HTR-8/SVneo (cell line): ENCODE results near the gene GPR31.

Experiments used
- DNase-seq: peaks from one replicate; pipeline ENCODE4 v3.0.0; 2011; ENCODE audit warnings: low spot score, mixed read lengths; ENCODE audit not compliant: insufficient read length
- FAIRE-seq: peaks from 2 replicates; lab custom pipeline; 2011; peaks lifted over from hg19 to GRCh38; lab: Jason Lieb, UNC

GPR31 gene

DNA sequence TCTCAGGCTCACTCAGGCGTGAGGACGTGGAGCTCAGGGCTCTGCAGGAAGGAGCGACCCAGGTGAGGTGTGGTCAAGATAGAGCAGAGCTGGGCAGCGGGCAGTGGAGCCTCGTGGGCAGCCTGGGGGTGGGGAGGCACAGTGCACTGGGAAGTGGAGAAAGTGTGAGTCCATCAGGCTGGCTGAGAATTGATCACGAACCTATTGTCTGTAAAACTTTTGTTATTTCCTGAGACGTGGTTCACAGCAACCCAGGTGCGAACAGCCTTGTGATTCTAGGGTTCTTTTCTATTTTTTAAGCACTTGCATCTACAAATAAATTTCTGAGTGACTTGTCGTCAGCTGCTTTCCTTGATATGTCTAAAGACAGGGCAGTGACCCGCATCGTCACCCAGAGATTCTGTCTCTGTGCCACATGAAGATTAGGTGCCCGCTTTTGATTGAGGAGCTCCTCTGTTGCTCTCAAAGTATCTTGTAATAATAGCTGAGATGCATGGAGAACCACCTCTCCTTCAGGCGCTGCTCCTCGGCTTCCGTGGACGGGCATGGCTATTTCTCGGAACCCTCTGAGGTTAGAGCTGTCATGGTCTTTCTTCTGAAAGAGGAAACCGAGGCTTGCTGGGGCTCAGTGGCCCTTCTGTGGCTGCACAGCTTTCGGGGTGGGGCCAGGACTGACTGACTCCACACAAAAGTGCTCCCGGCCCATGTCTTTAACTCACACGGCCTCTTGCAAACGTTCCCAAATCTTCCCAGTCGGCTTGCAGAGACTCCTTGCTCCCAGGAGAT is 35.5 kb downstream of the GPR31 start:
- DNase-seq (no peak), FAIRE-seq (no peak)

DNA sequence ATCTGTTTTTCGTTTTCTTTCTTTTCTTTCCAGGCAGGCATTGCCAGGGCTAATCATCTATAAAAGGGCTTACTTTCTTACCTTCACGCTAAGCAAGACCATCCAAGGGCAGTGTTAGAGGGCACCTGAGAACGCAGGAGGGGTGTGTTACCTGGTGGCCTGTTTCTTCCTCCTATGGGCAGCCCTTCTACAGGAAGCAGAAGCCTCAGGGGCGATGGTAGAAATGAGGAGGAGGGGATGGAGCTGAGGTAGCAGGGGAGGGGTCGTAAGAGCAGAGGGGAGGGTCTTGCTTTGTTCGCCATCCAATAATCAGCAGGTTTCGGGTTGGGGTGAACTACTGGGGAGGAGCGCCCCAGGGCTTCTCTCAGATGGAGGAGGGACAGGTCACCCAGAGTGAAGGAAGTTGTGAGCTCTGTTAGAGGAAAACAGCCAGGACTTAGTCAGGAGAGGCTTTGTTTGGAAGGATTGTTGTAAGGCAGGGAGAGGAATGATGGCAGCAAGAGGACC is 36.4 kb downstream of the GPR31 start:
- DNase-seq (no peak), FAIRE-seq (no peak)

DNA sequence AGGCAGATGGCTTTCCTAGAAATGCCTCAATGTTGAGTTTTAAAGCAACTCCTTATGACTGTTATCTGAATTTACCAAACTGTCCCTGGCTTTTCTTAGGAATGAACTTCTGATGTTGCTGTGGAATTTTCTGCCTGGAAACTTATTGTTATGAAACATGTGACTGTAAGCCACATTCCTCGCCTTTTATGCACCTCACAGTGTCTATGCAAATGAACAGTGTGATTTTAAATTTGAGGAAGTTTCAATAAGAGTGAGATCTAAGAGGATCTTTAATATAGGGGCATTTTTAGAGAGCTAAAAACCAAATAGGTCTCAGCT is 37.2 kb downstream of the GPR31 start:
- DNase-seq (no peak), FAIRE-seq (no peak)

DNA sequence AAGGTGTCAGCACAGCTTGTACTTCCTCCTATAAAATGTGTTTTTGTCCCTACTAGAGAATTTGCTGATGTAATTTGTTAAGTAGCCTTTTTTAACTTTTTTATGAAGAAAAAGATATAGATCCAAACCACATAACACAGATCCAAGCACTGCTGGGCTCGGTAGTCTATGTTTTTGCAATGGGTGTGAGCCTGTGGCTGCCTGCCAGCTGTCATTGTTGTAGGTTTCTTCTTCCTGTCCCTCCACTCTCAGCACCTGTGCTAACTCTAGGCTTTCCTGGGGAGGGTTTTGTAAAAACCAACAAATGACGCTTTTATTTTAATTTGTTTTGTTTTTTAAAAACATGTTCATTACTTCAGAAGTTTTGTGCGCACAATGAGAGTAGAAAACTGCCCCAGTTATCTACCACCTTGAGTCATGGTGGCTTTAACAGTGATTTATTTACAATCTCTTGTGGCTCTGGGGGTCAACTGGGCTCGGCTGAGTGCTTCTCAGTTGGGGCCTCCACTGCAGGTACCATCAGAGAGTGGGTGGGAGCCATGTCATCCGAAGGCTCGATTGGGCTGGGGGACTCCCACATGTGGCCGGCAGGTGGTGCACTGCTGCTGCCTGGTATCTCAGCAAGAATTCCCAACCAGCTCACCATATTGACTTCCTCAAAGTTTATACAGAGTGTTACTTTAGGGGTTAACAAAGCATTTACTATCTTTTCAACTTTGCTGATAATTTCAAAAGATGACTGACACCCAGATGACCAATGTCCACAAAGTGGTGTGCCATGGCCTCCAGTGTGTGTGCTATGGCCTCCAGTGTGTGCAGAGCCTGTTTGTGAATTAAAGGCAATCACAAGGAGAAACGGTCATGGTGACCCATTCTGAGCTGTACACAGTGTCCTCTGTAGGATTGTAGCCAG is 37.9 kb downstream of the GPR31 start:
- DNase-seq (no peak), FAIRE-seq (no peak)

DNA sequence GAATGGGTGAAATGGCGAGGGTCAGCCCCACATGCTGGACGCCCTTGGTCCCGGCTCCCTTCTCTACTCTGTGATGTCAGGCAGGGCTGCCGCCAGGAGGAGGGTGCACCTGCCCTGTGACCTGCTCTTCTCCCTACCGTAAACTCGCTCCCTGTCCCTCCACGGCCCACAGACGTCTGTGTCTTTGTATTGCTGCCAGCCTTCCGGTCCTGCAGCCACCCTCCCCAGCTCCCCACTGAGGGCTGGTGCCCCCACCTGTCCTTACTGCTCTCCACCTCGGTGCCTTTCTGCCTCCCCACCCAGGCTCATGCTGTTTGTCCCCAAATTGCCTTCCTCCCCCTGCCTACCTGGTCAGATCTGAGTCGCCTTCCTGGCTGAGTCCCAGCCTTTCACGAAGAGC is 38.9 kb downstream of the GPR31 start:
- FAIRE-seq (no peak), DNase-seq (no peak)

DNA sequence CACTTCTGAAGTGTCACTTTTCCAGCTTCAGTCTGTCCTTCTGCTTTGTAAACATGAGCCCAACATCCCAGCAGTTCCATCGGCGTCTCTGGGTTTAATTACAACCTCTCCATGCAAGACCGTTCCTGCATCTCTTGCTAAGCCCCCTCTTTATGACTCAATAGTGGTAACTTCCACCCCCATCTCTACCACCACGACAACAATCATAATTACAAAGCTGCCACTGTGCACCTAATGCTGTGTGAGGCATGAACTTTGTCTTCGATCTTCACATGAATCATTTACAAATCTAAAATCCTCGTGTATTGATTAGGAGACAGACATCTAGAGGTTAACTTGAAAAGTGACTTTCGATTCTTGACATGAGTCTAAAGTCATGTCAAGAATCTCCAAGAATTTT is 39.8 kb downstream of the GPR31 start:
- DNase-seq = no peak
- no peak for FAIRE-seq

DNA sequence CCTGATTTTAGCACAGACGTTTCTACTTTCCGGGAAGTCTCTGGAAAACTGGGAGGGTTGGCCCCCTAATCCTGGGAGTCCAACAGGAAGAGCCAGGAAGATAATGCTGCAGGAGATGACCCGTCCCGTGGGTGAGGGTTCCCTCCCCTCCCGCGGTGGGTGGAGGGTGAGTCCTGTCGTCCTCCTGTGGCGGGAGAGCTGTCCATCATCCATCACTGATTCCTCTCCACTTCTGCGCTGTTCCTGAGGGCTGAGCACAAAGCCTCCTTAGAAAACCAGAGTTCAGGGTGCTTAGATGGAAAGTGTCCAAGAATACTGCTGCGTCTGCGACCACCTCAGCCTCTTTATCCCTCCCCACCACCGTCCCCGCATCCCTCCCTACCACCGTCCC is 40.9 kb downstream of the GPR31 start:
- no peak for FAIRE-seq

DNA sequence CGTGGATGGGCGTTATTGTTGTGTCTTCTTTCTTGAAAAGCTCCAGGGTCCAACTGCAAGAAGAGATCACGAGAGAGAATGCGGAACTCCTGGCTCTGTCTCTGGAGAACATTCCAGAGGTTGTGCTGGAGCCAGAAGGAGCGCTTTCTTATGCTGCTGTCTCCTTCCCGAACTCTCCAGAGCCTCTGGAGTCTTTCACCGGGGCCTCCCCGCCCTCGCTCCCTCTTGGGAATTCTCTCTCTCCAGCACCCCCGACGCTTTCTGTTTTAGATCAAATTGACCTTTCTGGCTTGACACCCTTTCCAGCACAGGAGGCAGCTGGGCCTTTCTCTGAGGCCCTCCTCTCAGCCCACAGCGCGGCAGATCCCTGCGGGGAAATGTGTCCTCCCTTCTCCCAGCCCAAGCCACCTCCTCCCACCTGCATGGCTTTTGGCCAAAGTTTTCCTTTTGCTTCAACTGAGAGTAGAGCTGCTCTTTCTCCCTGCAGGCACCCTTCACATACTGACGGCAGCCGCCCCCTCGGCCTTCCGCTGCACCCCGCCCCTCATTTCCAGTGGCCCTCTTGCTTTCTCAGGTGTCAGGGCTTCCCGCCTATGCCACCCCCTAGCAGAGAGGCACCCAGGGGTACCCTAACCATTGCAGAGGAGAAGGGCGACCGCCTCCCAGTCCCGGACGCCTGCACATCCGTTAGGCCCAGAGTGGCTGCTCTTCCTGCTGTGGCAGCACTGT is 41.5 kb downstream of the GPR31 start:
- FAIRE-seq = no peak
- DNase-seq = no peak

More for the DNA sequence above, 40.9 kb downstream of the GPR31 start:
- no peak for DNase-seq

DNA sequence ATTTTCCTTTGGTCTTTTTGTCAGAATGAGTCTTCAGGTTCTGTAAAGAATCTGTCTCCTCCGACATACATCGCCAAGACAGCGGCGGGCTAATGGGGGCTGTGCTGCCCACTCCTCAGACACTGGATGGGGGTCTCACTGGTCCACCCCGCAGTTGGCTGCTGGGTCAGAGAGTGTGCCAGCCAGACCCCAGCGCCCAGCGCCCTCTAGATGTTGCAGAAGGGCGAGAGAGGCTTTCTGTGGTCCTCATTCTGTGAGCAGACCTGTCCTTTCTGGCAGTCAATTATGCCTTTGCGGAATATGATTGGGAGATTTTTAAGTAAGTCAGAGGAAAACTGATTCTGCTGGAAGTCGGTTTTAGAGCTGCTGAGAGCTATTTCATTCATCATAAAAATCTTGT is 42.7 kb downstream of the GPR31 start:
- DNase-seq (no peak), FAIRE-seq (no peak)

DNA sequence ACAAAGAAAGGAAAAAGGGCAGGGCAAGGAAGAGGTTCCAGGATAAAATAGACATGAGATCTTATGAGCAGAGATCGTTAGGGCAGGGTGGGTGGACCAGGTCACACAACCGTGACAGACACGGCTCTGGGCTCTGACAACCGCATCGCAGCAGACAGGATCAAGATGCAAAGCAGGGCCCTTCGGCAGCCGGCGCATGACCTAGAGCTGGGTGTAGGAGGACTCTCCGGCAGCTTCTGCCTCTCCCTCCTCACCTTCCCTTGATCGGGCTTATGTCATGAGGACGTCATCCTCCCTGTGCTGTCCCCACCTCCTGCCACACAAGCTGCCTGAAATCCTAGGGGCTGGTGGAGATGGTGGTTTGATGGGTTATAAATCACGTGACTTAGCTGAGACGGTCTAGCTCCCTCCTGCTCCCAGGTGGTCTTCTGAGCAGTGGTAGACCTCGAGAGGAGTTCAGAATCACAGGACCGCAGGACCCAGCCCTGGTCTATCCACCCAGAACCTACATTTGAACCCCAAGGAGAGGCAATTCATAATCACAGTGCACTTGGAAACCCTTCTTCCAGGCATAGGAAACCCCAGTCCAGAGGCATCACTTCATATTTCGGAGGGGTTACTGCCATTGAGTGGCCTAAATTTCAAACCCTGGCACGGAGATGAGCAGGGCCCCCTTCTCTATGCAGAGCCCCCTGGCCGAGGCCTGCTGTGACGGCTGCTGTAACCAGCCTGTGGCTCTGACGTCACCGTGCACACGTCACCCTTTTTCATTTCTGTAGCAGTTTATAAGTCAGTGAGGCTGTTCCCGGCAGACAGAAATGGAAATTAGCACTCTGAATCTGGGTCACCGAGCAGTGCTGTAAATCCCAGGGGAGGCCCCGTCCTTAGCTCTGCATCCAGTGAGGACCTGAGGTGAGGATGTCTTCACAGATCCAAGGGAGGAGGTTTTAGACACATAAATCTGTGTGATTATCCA is 43.6 kb downstream of the GPR31 start:
- FAIRE-seq (no peak), DNase-seq (no peak)

DNA sequence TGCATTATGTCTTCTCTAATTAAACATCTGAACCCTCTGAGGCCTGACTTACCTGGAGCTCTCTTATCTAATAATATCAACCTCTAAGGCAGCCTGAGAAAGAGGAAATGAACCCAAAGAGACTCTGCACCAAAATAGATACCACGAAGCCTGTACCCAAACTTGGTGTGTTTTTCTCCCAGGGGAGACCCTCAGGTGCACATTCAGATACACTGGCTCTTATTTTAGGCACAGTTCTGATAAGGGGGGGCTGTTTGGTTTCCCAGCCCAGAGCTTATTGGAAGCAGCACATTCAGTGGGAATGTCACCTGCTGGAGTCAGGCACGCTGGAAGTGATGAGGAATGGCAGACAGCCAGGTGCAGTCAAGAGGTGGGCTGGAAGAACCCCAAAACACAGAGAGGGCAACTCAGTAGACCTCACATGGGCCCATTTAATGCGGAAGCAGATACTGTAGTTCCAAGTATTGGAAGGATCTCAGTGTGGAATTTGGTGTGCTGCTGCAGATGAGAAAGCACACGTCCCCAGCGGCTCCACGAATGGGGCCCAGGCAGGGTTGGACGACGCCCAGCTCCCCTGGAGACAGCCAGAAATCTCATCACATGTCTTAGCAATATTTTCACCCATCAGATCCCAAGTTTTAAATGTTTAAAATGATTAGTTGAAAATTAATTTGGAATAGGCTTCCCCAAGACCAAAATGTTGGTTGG is 44.6 kb downstream of the GPR31 start:
- no peak for FAIRE-seq

DNA sequence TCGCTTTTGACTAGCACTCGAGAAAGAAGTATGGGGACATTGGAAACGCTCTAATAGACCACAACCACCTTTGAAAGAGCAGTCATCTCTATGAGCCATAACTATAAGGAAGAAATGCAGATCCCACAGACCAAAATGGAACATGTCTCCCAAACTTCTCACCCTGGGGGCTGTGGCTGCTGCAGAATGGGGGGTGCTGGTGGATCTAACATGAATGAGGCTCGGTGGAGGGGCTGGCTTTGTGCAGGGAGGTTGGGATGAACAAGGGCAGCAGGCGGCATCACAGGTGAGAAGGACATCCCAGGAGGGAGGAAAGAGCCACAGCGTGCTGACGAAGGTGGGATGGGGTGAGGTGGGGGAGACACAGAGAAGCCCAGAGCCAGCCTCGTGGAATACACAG is 45.4 kb downstream of the GPR31 start:
- FAIRE-seq (no peak), DNase-seq (no peak)

More for the DNA sequence above, 44.6 kb downstream of the GPR31 start:
- DNase-seq = no peak

DNA sequence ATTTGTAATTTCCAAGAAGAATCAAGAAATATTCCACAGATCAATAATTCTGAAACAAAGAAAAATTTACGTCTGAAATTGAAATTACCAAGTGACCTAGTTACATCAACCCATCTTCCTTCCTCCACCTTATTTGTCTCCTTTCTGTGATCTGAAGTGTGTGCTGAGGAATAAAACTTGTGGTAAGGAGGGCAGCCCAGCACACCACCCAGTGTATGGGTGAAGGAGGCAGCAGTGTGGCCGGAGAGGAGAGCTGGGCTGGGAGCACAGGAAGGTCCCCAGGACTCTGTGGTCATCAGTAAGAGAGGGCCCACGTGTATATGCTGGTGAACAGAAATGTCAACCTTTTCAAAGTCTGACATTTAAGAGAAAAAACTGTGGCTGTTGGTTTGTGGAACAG is 46.2 kb downstream of the GPR31 start:
- no peak for FAIRE-seq

DNA sequence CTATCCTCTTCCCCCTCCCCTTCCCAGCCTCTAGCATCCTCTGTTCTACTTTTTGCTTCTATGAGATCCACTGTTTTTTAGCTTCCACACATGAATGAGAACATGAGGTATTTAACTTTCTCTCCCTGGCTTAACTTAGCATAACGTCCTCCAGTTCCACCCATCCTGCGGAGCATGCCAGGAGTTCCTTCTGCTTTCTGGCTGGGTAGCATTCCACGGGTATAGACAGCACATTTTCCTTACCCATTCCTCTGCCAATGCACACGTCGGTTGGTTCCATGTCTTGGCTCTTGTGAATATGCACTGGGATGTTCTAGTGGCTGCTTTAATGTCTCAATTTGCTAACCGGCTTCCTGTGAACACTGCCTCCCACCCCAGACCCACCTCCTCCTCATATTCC is 48.1 kb downstream of the GPR31 start:
- DNase-seq (no peak), FAIRE-seq (no peak)

More for the DNA sequence above, 46.2 kb downstream of the GPR31 start:
- no peak for DNase-seq

DNA sequence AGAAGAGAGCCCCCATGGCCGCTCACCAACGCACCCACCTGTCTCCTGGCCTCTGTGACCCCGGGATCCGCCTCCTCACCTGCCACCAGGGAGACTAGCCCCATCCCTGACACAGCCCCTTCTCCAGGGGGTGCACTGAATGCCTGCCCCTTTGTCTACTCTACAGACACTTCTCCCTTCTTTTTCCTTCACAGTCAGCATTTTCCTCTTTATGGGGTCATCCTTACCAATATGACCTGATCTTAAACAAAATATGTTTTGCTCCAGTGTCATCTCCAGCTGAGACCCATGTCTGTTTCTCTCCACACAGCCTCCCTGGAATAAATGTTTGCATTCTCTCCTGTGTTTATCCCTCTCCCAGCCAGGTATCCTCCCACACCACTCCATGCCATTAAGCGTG is 49.5 kb downstream of the GPR31 start:
- no peak for FAIRE-seq
- DNase-seq = no peak

DNA sequence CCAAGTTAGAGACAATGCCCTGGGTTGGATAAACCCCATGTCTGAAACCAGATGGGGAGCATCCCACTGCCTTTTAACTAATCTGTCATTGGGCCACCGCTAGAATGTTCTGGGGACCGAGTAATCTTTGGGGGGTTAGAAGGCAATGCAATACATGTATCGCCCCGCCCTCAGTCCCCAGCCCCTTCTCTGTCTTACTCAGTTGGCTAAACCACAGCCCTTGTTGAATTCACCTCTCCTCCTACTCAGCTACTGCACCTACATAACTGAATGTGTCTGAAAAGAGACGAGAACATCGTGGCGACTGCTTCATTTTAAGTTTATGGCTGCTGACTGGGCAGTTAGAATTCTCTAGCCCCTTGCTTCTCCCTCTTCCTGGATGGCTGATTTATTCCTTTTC is 50.0 kb downstream of the GPR31 start:
- FAIRE-seq (no peak), DNase-seq (no peak)

DNA sequence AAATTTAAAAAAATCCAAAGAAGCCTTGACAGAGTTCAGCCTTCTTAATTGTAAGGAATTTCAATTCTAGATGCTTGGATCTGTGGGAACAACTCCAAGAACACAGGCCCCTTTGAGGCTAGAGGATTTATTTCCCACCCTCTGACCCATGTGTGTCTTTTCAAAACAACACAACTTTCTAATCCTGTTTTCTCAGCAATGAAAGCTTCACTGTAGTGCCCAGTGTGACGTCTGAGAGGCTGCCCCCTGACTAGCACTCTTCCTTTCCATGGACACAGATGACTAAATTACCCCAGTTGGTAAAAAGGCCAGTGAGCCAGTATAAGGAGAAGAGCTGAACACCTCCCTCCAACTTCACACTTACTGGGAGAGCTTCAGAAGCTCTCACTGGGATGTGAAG is 51.4 kb downstream of the GPR31 start:
- no peak for DNase-seq
- FAIRE-seq = no peak
